Gastrocnemius medialis (tissue), 4 donors: Measurements from ENCODE around the gene ZNRF4. TPM values are rescaled to one million over a fixed set of nuclear protein-coding genes. Genes with fewer than 3 reads are reported as not detected.
"Not testable (repeated sequence)": the region's sequence is repeated elsewhere in the genome, so short reads cannot be mapped to it uniquely, and the experiment has no call there.

Experiments
- ATAC-seq, 2 donors: fragments of 150-250 bp; one replicate each; pipeline ENCODE4 v1.9.1; 2016
- DNase-seq, 2 donors: peaks; one replicate each; pipeline ENCODE4 v3.0.0-alpha.2; 2019
- H3K27ac ChIP-seq, 4 donors: fragments of 200-600 bp; sonication (generic); 1 replicate in 1 of 4; 2 replicates in 3 of 4; pipeline ENCODE4 v1.5.1; 2016 to 2018; ENCODE audit warnings: mild to moderate bottlenecking in 2 of 4, moderate library complexity in 1 of 4
- H3K27me3 ChIP-seq, 3 donors: fragments of 200-600 bp; sonication (generic) in 2 of 3; 1 replicate in 1 of 3; 2 replicates in 2 of 3; pipeline versions ENCODE4 v1.5.1 to v1.6.0; 2016 to 2019; ENCODE audit warnings: mild to moderate bottlenecking in 1 of 3, moderate library complexity in 1 of 3
- H3K36me3 ChIP-seq, 2 donors: fragments of 200-600 bp; sonication (generic) in 1 of 2; one replicate each; pipeline ENCODE4 v1.5.1; 2017 to 2018
- H3K4me1 ChIP-seq, 2 donors: fragments of 200-600 bp; sonication (generic) in 1 of 2; one replicate each; pipeline ENCODE4 v1.5.1; 2016 to 2017; ENCODE audit warnings: mild to moderate bottlenecking in 2 of 2
- H3K4me3 ChIP-seq, 4 donors: fragments of 200-600 bp; sonication (generic) in 3 of 4; 1 replicate in 1 of 4; 2 replicates in 3 of 4; pipeline ENCODE4 v1.5.1; 2016 to 2019; ENCODE audit warnings: mild to moderate bottlenecking in 2 of 4
- H3K9me3 ChIP-seq, 3 donors: fragments of 200-600 bp; sonication (generic) in 2 of 3; 1 replicate in 1 of 3; 2 replicates in 2 of 3; pipeline ENCODE4 v1.5.1; 2016 to 2019
- POLR2A ChIP-seq, 2 donors: fragments of 450-650 bp; IDR thresholded peaks; one replicate each; pipeline ENCODE4 v1.6.1; 2017; ENCODE audit warnings: antibody characterized with exemption in 2 of 2, mild to moderate bottlenecking in 2 of 2, moderate library complexity in 2 of 2
- in situ Hi-C, 4 donors: fragments of 200-750 bp; cut with MboI; loops; one replicate each; pipeline versions ENCODE4 v1.15.0 to v1.8.0; 2017; ENCODE audit warnings: low sequenced_read_pairs in 4 of 4
- intact Hi-C: fragments of 100-400 bp; cut with DNase I; formaldehyde crosslinking; loops from one replicate; pipeline ENCODE4 v1.15.1; 2023; ENCODE audit warnings: low total_unique reads
- total RNA-seq, 4 donors: library from RNA; depleted of rRNA; stranded (reverse); fragments of >200 nt; gene quantifications; one replicate each; pipeline versions ENCODE4 v1.1.0 to v1.2.3, GENCODE V29; 2016
- TF ChIP-seq, protein P1 (sequence below), 5 experiments: fragments of 450-650 bp in 3 of 5; fragments of 200-600 bp in 2 of 5; sonication (generic) in 2 of 5; IDR thresholded peaks in 4 of 5; conservative IDR thresholded peaks in 1 of 5; 1 replicate in 4 of 5; 2 replicates in 1 of 5; pipeline ENCODE4 v1.5.1; 2016 to 2019; ENCODE audit warnings: antibody characterized with exemption in 5 of 5, mild to moderate bottlenecking in 3 of 5, moderate library complexity in 3 of 5

ZNRF4 gene
- total RNA-seq, 4 donors from 2014 or later = not detected

DNA sequence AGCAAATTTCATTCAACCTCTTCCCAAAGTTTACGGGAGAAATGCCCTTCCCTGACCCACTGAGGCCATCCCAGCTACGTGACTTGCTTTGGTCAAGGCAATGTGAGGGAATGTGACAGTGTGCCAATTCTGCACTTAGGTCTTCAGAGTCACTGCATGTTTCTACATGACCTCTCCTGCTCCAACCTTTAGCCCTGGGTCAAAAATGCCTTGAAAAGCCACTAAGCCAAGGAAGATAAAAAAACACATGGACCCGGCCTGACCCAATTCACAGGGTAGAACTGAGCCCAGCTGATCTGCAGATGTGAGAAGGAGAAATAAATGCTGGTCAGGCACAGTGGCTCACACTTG lies 30.0 kb downstream of the ZNRF4 start:
- Histone ChIP-seq H3K9me3 (peaks cover 0 to 7% (median 0%) of the 10 kb centered on the region in 3 donors), H3K27ac (no peak overlapping the region), H3K27me3 (peaks cover 0 to 25% (median 24%) of the 10 kb centered on the region in 3 donors), H3K4me3 (no peak overlapping the region), H3K4me1 (no peaks in the 10 kb centered on the region), H3K36me3 (no peaks in the 10 kb centered on the region)
- ATAC-seq (no peak), DNase-seq (no peak)
- intact Hi-C loops = no loop called here
- in situ Hi-C loops = no loop called here
- no peak for TF ChIP-seq POLR2A (IDR thresholded peaks at IDR 0.05)
- TF ChIP-seq, protein P1, sequence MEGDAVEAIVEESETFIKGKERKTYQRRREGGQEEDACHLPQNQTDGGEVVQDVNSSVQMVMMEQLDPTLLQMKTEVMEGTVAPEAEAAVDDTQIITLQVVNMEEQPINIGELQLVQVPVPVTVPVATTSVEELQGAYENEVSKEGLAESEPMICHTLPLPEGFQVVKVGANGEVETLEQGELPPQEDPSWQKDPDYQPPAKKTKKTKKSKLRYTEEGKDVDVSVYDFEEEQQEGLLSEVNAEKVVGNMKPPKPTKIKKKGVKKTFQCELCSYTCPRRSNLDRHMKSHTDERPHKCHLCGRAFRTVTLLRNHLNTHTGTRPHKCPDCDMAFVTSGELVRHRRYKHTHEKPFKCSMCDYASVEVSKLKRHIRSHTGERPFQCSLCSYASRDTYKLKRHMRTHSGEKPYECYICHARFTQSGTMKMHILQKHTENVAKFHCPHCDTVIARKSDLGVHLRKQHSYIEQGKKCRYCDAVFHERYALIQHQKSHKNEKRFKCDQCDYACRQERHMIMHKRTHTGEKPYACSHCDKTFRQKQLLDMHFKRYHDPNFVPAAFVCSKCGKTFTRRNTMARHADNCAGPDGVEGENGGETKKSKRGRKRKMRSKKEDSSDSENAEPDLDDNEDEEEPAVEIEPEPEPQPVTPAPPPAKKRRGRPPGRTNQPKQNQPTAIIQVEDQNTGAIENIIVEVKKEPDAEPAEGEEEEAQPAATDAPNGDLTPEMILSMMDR (IDR thresholded peaks at IDR 0.05 in 4 of 5, conservative IDR thresholded peaks at IDR 0.05 in 1 of 5) = no peak

DNA sequence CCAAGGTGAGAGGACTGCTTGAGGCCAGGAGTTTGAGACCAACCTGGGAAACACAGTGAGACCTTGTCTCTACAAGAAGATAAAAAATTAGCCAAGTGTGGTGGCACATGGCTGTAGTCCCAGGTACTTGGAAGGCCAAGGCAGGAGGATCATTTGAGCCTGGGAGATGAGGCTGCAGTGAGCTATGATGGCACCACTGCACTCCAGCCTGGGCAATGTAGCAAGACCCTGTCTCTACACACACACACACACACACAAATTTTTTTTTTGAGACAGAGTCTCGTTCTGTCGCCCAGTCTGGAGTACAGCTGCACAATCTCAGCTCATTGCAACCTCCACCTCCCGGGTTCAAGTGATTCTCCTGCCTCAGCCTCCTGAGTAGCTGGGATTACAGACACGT lies 30.4 kb downstream of the ZNRF4 start:
- intact Hi-C loops = not testable (repeated sequence)

DNA sequence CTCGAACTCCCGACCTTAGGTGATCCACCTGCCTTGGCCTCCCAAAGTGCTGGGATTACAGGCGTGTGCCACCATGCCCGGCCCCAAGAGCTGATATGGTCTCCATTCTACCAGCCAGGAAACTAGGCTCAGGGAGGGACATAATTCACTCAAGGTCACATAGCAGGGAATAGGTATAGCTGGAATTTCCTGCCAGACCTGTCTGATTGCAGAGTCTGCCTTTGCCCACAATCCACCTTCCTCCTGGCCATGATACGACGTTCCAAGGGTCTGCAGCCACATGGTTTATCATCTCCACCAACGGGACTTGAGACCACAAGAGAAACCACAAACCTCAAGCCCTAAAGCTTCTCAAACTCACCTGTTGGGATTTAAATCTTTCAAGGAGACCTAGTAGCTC lies 32.0 kb downstream of the ZNRF4 start:
- in situ Hi-C loops = no loop called here

More for the DNA sequence above, 30.4 kb downstream of the ZNRF4 start:
- in situ Hi-C loops, H3K9me3 ChIP-seq, DNase-seq, H3K27ac ChIP-seq, ATAC-seq, H3K4me1 ChIP-seq, H3K36me3 ChIP-seq, H3K4me3 ChIP-seq: not testable (repeated sequence)
- peaks cover 3 to 28% (median 25%) of the 10 kb centered on the region in 3 donors for H3K27me3 ChIP-seq

DNA sequence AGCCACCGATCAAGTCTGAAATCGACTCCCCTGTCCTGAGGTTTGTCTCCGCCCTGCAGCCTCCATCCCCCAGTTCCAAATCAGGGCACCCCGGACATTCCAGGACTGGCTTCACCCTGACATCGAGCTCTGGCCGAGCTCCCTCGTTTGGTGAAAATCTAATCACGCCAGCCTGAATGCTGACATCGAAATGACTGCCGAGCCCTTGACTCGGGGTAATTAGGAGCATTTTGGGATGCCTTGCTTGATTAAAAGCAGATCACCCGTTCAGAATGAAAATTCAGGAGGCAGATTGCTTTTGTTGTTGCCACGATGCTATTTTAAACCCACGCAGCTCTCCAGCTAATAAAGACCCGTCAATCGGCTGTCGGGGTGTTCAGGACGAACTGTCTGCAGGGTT lies 34.3 kb downstream of the ZNRF4 start:
- TF ChIP-seq, protein P1 (IDR thresholded peaks at IDR 0.05 in 4 of 5, conservative IDR thresholded peaks at IDR 0.05 in 1 of 5) = no peak
- TF ChIP-seq POLR2A (IDR thresholded peaks at IDR 0.05) = no peak
- DNase-seq (no peak), ATAC-seq (no peak)
- Histone ChIP-seq H3K27me3 (peaks cover 17 to 41% (median 32%) of the 10 kb centered on the region in 3 donors), H3K9me3 (no peaks in the 10 kb centered on the region), H3K4me1 (no peaks in the 10 kb centered on the region), H3K36me3 (no peaks in the 10 kb centered on the region), H3K4me3 (no peak overlapping the region), H3K27ac (no peak overlapping the region)
- intact Hi-C loops (no loop called here), in situ Hi-C loops (no loop called here)

More for the DNA sequence above, 32.0 kb downstream of the ZNRF4 start:
- H3K4me3 ChIP-seq = no peak overlapping the region
- no peaks in the 10 kb centered on the region for H3K4me1 ChIP-seq
- intact Hi-C loops = no loop called here
- no peaks in the 10 kb centered on the region for H3K36me3 ChIP-seq
- ATAC-seq (no peak), DNase-seq (no peak)
- H3K27me3 ChIP-seq = peaks cover 17 to 32% (median 27%) of the 10 kb centered on the region in 3 donors
- H3K9me3 ChIP-seq = no peaks in the 10 kb centered on the region
- no peak overlapping the region for H3K27ac ChIP-seq
- no peak for TF ChIP-seq POLR2A (IDR thresholded peaks at IDR 0.05)
- TF ChIP-seq, protein P1 (IDR thresholded peaks at IDR 0.05 in 4 of 5, conservative IDR thresholded peaks at IDR 0.05 in 1 of 5) = no peak

DNA sequence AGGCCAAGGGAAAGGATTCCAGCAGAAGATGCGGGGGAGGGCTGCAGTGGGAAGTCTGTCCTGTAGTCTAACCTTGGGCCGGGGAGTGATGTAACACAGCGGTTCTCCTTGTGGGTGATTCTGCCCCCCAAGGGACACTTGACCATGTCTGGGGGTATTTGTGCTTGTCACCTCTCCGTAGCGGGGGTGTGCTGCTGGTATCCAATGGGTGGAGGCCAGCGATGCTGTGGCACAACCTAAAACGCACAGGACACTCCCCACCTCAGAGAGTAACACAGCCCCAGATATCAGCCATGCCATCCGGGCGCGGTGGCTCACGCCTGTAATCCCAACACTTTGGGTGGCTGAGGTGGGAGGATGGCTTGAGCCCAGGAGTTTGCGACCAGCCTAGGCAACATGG lies 36.3 kb downstream of the ZNRF4 start:
- H3K27me3 ChIP-seq = peaks cover 21 to 50% (median 40%) of the 10 kb centered on the region in 3 donors
- no peak for ATAC-seq
- no peak for DNase-seq
- no peak overlapping the region for H3K4me3 ChIP-seq
- no peak overlapping the region for H3K27ac ChIP-seq
- H3K4me1 ChIP-seq = no peaks in the 10 kb centered on the region
- no peaks in the 10 kb centered on the region for H3K36me3 ChIP-seq
- intact Hi-C loops (no loop called here), in situ Hi-C loops (no loop called here)
- TF ChIP-seq POLR2A (IDR thresholded peaks at IDR 0.05) = no peak
- TF ChIP-seq, protein P1 (IDR thresholded peaks at IDR 0.05 in 4 of 5, conservative IDR thresholded peaks at IDR 0.05 in 1 of 5) = no peak
- H3K9me3 ChIP-seq = no peaks in the 10 kb centered on the region
